HG02798 (cell line): ENCODE results near the gene SLBP.

Source experiments
- ATAC-seq: cut with Tn5 transposase; IDR thresholded peaks from one replicate; pipeline ENCODE4 v1.9.1; 2021; ENCODE audit warnings: mild to moderate bottlenecking; ENCODE audit not compliant: unreplicated experiment, poor library complexity

SLBP gene

DNA sequence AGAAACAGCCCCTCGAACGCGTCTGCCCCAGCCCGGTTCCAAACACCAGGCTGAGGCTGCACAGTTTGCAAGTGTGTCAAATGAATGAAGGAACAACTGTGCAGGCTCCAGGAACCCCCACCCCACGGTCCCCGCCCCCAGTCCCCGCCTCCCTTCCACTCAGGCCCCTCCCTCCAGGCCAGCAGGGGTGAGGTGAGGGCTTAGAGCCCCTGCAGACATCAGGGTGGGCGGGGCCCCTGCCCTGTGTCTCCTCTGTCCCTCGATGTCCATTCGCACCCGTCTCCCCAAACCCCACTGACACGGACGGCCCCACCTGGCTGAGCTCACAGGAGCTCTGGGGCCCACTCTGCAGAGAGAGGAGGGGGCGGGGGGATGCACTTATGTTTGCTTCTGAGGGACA is 37.7 kb upstream of the SLBP start:
- ATAC-seq, result no peak

DNA sequence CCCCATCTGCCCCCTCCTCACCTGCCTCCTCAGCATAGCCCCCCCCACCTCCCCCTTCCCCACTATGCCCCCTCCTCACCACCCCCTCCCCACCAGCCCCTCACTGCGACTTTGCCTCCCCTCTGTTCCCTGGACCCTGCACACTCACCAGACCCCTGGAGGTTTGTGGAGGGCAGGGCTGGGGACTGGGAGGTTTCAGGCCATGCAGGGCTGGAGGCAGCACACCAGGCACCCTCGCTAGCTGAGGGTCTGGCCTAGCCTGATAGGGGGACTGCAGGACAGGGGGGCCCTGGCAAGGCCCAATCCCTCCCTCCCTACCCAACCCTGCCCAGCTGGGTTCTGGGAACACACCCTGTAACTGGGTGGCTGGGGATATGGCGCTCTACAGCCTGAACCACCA is 37.3 kb upstream of the SLBP start:
- ATAC-seq, result no peak

DNA sequence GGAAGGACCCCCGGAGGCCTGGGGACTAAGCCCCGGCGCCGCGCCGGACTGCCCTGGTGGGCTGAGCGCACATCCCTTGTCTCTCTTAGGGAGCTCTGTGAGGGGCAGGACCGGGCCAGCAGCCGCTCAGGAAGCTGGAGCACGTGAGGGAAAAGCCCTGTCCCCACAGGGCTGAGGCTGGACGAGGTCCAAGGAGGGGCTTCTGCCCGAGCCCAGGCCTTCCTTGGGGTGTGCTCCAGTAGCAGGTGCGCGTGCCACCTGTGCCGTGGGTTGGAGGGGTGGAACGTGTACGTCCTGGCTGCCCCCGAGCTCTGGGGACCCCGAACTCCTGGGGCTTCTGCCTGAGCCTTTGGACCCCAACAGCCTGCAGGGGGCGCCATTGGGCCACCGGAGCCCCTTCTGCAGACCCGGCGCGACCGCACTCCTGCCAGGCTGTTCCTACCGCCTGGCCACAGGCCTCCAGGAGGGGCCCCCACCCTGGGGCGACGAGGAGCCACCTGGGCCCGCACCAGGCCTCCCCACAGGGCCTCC is 36.4 kb upstream of the SLBP start:
- no peak for ATAC-seq

DNA sequence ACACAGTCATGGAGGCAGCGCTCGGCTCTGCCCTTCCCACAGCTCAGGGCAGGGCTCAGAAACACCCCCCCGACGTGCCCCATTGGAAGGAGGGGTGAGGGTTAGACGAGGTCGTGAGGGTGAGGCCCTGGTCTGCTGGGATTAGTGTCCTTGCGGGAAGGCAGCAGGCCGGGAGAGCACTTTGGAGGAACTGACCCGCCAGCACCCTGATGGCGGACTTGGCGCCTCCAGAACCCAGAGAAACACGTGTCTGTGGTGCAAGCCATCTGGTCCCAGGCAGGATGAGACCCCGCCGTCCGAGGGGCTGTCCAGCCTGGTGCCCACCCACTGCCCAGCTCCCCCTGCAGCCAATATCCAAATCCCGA is 35.5 kb upstream of the SLBP start:
- no peak for ATAC-seq

- ATAC-seq, result no peak
These were observed 34.9 kb upstream of the SLBP start for GRCh38 chr4:1746919-1747602.

DNA sequence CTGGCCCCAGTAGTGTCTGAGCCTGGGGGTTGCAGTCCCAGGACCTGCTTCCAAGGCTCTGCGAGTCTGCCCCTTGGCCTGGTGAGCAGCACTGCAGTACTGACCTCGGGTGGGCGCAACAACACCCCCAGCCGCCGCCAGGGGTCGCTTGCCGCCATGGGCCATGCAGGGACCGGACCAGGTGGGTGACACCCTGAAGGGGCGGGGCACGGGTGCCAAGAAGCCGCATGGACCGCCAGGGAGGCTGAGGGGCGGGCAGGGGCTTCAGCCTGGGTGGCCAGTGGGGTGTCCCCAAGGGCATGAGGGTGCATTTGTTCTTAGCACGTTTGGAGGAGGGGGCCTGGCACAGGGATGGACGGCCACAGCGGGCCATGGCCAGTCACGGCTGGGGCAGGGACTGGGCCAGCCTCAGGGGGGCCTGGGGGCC is 34.2 kb upstream of the SLBP start:
- peak; percentile 61 for ATAC-seq

- ATAC-seq, result no peak
These were observed 33.6 kb upstream of the SLBP start for GRCh38 chr4:1745697-1746096.

- ATAC-seq, result no peak
These were observed 33.0 kb upstream of the SLBP start for GRCh38 chr4:1745165-1745564.

DNA sequence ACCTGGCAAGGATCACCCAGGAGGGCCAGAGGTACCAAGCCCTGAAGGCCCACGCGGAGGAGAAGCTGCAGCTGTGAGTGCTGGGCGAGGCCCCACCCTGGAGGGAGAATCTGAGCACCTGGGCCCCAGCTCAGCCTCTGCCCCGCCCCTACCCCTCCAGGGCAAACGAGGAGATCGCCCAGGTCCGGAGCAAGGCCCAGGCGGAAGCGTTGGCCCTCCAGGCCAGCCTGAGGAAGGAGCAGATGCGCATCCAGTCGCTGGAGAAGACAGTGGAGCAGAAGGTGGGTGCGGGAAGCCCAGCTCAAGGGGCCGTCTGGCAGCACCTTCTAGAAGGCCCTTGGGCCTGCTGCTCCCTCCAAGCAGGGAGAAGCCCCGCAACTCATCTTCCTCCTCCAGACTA is 32.4 kb upstream of the SLBP start:
- no peak for ATAC-seq

GRCh38 chr4:1743975-1744374 is 31.9 kb upstream of the SLBP start:
- no peak for ATAC-seq

DNA sequence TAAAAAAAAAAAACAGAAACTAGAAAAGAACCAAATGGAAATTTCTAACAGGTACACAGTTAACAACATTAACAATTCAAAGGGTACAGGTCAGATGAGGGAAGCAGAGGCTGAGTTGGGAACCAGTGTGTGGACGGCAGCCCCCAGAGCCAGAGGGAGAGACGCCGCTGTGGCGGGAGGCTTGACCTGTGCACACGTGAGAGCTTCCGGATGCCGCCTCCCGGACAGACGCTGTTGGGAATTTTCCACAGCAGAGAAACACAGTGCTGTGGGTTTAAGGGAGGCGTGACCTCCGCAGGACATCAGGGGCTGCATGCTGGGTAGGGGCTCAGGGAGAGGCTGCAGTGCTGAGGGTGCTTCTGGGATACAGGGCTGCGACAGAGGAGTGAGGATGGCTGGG is 31.4 kb upstream of the SLBP start:
- no peak for ATAC-seq

- ATAC-seq, result no peak
These were observed 29.1 kb upstream of the SLBP start for GRCh38 chr4:1741208-1741607.

- no peak for ATAC-seq
These were observed 28.0 kb upstream of the SLBP start for GRCh38 chr4:1740021-1740545.

DNA sequence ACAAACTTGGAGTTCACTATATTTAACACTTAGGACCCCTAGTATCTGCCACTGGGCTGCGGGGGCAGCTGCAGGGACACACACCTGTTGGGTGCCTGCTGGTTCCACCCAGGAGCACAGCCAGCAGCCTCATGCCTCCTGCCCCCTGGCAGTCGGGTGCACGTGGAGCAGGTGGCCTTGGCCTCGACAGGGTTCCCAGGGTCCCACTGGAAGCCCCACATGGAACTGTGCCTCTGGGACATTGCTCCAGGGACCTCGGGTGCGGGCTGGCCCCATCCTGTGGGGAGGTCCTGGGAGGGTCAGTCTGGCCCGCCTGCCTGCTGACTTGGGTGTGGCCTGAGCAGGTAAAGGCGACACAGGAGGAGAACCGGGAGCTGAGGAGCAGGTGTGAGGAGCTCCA is 27.2 kb upstream of the SLBP start:
- ATAC-seq, result no peak

- ATAC-seq, result no peak
These were observed 26.3 kb upstream of the SLBP start for GRCh38 chr4:1738410-1738809.

GRCh38 chr4:1737666-1738065 is 25.5 kb upstream of the SLBP start:
- no peak for ATAC-seq

DNA sequence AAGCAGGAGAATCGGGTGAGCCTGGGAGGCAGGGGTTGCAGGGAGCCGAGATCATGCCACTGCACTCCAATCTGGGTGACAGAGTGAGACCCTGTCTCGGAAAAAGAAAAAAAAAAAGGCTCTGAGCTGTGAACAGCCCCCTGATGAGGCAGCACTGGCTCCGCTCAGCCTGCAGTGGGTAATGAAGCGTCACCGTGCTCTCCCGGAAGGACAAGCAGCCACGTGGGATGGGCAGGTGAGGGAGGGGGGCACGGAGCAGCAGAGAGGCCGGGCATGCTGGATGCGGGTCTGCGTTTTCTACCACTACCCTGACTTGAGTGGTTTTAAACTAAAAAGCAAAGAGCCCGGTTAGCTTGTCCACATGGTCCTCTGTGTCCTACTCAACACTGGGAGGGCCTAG is 24.7 kb upstream of the SLBP start:
- ATAC-seq, result no peak

DNA sequence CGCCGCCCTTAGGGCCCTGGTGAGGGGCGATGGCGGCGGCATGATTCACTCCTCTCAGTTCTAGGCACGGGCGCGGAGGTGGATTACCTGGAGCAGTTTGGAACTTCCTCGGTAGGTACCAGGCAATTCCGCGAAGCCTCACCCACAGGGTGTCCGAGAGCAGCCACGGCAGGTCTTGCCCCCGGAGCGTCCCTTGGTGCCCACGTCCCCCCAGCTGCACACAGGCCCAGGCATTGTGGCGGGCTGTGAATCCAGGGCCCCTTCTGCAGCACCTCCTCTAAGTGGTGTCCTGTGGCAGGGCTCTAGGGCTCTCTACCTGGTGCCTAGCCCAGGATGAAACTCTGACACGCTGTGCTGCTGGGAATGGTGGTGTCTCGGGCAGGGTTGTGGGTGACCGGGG is 23.1 kb upstream of the SLBP start:
- ATAC-seq, result no peak

DNA sequence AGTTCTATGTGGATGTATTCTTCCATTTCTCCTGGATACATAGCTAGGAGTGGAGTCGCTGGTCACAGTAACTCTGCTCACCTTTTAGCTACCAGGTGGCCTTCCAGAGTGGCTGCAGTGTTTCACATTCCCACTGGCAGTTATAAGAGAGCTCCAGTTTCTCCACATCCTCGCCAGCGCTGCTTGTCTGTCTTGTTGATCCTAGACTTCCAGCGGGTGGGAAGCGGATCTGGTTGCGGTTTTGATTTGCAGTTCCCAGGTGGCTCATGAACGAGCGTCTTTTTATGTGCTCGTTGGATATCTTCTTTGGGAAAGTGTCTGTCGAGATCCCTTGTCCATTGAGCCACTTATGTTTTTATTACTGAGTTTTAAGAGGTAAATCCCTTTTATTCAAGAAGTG is 20.8 kb upstream of the SLBP start:
- no peak for ATAC-seq

DNA sequence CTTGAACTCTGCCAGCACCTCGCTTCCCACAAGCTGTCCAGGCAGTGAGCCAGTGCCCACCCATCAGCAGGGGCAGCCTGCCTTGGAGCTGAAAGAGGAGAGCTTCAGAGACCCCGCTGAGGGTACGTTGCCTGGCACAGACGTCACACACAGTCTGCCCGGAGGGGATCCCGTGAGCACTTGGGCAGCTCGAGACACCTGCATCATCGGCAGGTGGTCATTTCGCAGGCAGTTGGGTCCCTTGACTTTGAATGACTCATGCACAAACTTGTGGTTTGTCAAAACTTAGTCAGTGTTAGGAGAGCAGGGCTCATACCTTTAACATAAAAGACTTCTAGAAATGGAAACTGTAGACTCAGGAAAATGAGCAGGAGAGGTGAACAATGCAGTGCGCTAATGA is 19.1 kb upstream of the SLBP start:
- no peak for ATAC-seq

- ATAC-seq, result no peak
These were observed 18.5 kb upstream of the SLBP start for GRCh38 chr4:1730532-1731135.
